ENCODE data around the gene DACT2.
"Not testable (repeated sequence)": the region's sequence is repeated elsewhere in the genome, so short reads cannot be mapped to it uniquely, and the experiment has no call there.

DACT2 gene

DNA sequence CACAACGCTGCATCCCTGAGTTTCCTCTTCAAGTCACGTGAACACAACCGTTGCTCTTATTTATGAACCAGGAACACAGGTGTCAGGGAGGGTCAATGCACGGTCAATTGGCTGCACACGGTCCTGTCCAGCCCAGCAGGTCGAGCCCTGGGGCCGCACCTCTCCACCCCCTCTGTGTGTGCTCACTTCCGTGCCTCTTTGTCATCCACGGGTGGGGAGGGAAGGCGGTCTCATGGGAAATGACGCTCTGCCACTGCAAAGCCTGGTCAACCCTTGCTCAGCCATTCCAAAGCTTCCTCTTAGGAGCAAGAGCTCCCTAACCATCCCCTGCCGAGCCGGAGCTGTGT lies 38.7 kb downstream of the DACT2 start:
- no peak for DNase-seq (ENCODE audit: low spot score)

GRCh38 chr6:168280020-168280898 lies 39.3 kb downstream of the DACT2 start:
- DNase-seq (ENCODE audit: low spot score), result no peak

GRCh38 chr6:168279403-168279935 lies 40.1 kb downstream of the DACT2 start:
- no peak for DNase-seq (ENCODE audit: low spot score)

- DNase-seq (ENCODE audit: low spot score), result no peak
Measured at GRCh38 chr6:168278904-168279303, 40.7 kb downstream of the DACT2 start.

- DNase-seq (ENCODE audit: low spot score), result no peak
Measured at GRCh38 chr6:168277274-168277669, 42.3 kb downstream of the DACT2 start.

DNA sequence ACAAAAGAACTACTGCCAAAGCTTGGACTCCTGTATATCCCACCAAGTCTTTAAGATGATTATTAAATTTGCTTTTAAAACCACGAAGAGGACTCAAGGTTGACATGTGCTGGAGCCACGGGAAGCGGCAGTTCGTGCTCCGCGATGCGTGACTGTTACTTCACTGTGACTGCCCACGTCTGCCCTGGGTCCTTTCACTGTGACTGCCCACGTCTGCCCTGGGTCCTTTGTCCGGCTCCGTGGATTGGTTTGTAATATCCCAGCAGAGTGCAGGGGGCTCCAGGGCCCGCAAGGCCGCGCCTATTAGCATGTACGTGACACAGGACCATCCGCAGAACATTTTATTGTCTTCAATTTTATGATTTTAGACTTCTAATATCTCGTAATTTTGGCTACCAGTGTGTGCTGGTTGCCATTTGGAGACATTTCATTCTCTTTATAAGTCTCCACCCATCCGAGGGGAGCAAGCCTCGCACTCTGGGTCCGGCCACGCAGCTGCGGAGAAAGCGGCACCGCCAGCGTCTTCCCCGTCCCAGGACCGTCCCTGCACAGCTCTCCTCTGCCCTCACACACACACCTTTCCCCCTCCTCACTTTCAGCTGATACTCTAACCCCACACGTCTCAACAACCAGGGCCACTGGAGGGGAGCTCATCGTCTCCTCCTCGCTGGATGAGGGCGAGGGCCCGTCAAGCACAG lies 42.9 kb downstream of the DACT2 start:
- DNase-seq (ENCODE audit: low spot score), result no peak

DNA sequence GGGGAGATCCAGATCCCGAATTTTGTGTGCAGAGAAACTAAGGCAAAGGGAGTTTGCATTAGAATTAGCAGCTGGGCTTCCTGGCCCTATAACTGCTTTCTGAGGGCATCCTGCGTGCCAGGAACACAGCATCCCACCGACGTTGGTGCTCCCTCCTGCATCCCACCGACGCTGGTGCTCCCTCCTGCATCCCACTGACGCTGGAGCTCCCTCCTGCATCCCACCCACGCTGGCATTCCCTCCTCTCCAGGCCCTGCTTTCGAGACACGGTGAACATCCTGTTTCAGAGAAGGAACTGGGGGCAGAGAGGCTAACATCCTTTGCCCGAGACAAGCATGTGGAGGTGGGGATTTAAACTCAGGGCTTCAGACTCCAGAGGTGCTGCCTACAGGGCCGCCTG lies 44.4 kb downstream of the DACT2 start:
- DNase-seq (ENCODE audit: low spot score), result no peak

- DNase-seq (ENCODE audit: low spot score), result peak; percentile 95
Measured at GRCh38 chr6:168274037-168274952, 45.3 kb downstream of the DACT2 start.

- DNase-seq (ENCODE audit: low spot score), result no peak
Measured at GRCh38 chr6:168273441-168274036, 46.0 kb downstream of the DACT2 start.

- no peak for DNase-seq (ENCODE audit: low spot score)
Measured at GRCh38 chr6:168272415-168273325, 46.9 kb downstream of the DACT2 start.

- DNase-seq (ENCODE audit: low spot score), result no peak
Measured at GRCh38 chr6:168270274-168271172, 49.1 kb downstream of the DACT2 start.

DNA sequence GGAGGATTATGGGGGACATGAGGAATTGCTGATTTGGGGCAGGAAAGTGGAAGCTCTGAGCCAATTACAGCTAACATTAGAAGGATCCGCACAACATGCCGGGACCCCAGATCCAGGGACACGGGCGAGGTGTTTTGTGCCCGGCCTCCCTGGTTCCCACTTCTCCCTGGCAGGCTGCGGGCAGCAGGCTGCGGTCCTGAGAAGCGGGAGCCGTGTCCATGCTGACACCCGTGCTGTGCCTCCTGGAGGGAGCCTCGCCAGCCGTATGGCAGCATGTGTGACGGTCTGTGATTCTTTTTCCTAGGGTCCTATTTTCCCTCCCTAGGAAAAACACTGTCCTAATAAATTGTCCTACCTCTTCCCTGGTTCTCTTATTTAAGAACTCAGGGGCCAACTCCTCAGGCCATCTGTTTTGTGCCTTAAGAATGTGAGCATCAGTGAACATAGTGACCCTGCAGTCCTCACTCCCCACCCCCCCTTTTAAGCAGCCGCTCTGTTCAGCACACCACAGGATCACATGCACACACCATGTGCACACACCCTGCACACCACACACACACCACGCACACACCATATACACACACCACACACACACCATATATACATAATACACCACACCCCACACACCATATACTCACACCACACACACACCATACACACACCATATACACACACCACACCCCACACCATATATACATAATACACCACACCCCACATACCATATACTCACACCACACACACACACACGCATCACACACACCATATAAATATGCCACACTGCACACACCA lies 49.9 kb downstream of the DACT2 start:
- DNase-seq (ENCODE audit: low spot score), result no peak

- DNase-seq (ENCODE audit: low spot score), result no peak
Measured at GRCh38 chr6:168268755-168269154, 50.8 kb downstream of the DACT2 start.

- not testable (repeated sequence) for DNase-seq (ENCODE audit: low spot score)
Measured at GRCh38 chr6:168267779-168268178, 51.8 kb downstream of the DACT2 start.

DNA sequence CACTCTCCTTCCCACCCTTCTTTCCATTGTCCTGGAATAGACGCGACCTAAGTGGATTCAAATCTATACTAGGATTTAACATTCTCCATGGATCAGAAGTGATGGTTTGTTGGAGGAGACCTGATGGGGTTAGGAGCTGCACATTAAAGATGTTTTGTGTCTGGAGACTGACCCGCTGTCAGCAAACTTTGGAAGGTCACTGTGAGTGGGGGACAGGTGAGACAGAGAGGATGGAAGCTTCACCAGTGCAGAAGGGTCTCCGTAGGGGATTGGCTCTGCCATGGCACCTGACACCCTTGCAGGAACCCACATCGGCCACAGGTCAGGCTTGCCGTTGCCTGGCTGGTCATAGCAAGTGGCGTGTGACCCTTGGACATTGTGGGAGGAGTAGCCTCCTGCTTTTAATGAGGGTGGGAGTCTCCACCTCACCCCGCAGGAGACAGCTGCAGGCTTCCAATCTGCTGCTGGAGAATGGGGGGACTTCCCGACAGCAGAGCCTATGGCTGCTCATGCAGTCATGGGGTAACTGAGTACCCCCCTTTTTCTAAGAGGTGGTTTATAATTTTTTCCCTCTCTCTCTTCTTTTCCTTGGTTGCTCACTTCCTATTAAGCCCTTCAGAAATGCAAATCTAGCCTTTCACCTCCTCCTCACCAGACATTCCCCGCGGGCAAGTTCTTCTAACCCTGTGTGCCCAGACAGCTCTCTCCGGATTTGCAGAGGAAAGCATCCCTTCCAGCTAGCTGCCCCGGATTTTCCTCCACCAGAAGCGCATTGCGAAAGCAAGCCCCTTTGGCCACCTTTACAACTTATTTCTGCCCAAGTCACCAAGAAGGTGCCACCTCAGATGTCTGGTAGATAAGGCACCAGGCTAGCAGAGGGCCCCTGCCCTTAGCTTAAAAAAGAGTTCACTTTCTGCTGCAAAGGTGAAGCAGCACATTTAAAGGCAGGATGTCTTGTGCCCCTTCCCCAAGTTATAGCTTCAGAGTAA lies 53.5 kb downstream of the DACT2 start:
- DNase-seq (ENCODE audit: low spot score), result peak; percentile 88

DNA sequence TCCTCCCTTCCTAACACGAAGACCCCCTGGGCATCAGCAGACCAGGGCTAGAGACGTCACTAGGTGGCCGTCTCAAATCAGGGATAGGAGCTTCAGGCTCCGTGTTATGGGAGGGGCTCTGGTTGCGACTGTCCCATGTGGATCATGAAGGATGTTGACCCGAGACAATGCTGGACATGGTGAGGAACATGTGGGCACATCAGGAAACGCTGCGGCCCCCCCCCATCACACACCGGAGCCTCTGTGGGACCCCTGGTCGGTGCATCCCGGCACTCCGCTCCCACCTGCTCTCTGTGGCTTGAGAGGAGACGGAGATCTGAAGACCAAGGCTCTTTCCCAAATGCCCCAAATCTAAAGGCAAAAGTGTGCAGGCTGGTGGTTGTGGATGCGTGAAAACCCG lies 54.2 kb downstream of the DACT2 start:
- DNase-seq (ENCODE audit: low spot score), result no peak

- DNase-seq (ENCODE audit: low spot score), result peak; percentile 69
Measured at GRCh38 chr6:168264593-168265335, 54.8 kb downstream of the DACT2 start.
